Measurements from ENCODE around the gene PRKAG1. TPM values are rescaled to one million over a fixed set of nuclear protein-coding genes. Genes with fewer than 3 reads are reported as not detected.

The PRKAG1 gene
- total RNA-seq, 1 experiment from 2014 or later: 92.8 TPM

DNA sequence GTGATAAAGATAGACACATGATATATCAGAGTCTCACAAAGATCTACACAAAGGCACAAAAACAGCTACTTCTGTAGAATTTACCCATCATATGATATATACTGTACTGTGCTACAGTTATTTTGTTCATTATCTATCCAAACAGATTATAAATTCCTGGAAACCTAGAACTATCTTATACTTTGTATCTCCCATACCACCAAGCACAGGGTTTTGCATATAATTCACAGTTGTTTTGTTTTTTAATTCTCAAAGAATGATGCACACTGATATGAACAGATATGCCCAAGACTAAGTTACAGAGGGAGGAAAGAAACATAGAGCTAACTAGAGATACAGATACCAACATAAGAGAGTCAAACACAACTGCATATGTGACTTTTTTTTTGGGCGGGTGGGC lies 3.4 kb downstream of the PRKAG1 start:
- DNase-seq (ENCODE audit: extremely low read depth, low read depth): no peak

DNA sequence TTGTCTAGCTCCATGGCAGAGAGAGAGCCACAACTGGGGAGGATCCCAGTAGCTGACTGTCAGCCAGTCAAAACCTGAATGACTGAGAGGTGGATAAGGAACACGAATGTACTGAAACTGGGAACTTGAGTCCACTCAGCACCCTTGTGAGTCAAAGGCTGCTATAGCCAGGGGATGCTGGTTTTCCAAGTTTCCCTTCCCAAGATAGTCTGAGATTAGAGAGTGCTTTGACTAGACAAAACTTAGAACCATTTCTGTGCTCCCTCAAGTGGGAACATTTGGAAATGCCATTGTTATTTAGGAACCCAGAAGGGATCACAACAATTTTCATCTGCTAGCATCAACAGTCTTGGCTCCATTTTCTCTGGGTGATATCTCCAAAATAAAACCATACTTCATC lies 4.0 kb downstream of the PRKAG1 start:
- DNase-seq (ENCODE audit: extremely low read depth, low read depth): no peak

DNA sequence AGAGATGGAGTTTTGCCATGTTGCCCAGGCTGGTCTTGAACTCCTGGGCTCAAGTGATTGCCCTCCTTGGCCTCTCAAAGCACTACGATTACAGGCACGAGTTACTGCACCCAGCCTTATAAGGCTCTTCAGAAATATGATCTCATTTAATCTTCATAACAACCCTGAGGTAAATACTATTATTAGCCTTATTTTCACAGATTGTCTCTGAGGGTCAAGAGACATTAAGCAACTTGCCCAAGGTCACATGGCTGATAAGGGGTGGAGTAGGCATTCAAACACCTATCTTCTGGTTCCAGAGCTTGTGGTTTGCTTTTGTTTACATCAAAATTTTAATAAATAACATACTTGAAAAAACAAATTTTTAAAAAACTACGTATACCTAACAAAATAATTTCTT lies 5.1 kb downstream of the PRKAG1 start:
- no peak for DNase-seq (ENCODE audit: extremely low read depth, low read depth)

DNA sequence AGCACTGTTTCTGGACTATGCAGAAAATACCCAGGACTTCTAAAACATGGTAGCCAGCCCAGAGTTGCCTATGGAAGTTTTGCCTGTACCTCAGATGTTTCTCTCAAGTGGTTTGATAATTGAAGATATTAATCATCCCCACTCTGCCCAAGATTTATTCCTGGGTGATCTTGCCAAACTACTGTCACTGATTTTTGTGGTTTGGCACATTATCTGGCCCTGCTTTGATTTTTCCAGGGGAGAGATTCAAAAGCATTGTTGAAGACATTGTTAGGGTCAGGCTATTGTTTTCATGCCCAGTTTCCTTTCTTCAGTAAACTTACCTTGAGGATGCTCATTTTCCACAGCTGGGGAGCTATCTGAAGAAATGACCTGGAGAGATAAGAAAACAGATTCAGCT lies 5.8 kb downstream of the PRKAG1 start:
- no peak for DNase-seq (ENCODE audit: extremely low read depth, low read depth)

DNA sequence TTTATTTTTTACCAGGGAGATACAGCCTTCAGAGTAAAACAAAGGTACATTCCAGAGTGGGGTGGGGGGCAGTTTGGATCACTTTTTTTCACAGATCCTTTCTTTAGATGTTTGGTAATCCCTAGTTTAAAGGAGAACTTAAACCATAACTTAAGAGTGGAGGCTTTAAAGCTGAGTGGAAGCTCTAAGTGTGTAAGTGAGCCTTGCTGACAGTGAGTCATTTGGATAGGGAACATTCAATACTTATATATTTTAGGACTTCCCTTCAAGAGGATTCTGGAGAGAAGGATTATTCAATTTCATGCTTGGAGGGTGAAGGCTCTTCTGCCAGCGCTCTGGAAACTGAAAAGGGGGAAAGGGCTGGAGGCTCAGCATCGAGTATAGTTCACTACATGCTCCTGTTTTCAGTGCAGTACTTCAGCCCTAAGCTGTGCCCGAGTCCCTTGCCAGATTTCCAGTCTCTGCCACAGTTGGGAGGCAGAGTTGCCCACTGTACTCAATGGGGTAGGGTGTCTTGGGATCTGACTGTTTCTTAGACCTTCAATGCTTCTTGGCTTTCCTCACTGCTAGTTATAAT lies 8.4 kb downstream of the PRKAG1 start:
- DNase-seq (ENCODE audit: extremely low read depth, low read depth): no peak

DNA sequence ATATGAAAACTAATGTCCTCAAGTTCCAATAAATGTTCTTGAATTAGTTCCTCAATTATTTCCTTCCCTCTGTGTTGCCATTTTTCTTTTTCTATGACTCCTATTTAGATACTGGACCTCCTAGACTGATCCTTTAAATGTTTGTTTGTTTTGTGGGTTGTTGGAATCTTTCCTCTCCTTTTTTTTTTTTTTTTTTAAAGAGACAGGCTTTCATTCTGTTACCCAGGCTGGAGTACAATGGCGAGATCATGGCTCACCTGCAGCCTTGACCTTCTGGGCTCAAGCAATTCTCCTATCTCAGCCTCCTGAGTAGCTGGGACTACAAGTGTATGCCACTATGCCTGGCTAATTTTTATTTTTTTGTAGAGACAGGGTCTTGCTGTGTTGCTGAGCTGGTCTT lies 9.6 kb downstream of the PRKAG1 start:
- DNase-seq (ENCODE audit: extremely low read depth, low read depth): no peak

DNA sequence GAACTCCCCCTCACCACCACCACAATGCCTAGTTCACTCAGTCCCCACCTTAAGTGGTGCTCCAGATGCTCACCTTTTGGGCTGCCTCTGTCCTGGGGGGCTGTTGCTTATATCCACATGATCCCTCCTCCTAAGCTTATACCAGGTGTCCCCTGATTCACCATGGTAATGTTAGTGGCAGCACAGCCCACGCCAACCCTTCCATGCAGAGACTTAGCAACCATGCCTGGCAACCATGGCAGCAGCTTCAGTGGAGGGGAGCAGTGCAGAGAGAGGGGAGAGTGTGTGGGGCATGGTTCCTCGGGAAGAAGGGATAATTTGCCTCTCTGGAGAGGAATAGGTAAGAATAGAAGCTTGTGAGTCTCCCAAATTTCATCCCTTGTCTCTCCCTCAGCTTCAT lies 18.2 kb downstream of the PRKAG1 start:
- no peak for DNase-seq (ENCODE audit: extremely low read depth, low read depth)

DNA sequence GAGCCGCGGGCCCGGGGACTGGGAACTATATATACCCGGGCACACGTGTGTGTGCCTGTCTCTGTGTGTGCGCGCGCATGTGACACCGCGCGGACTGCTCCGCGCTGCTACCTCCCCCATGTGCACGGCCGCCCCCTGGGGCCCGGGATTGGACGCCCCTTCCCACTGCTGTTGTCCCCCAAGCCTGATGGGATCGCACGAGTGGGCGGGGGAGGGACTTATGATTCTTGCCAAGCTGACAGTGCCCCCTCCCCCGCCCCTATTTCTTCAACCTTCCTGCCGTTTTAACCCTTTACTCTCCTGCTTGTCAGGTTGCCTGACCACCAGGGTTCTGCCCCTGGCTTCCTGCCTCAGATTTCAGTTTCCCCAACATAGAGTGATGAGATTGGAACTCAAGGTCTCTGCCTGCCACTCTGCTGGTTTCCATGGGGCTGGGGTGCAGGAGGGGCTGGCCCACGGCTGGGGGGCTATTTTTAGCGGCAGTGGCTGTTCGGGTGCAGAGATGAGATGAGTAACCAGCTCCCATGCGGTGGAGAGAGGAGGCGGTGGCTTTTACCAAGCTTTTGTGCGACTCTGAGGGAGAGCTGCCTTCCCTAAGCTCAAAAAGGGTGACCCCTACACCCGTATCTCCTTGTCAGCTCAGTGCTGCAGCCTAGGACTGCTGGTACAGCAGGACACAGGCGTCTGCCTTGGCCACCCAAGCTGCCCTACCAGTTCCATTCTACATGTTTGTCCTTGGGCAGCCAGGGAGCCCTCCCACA lies 19.0 kb downstream of the PRKAG1 start, which contains the start of gene DDN:
TSS of gene DDN (minus strand) at position 5 of the 761 bp plus-strand sequence. CDS start 88 bp downstream, outside the sequence.
- DNase-seq (ENCODE audit: extremely low read depth, low read depth): no peak

DNA sequence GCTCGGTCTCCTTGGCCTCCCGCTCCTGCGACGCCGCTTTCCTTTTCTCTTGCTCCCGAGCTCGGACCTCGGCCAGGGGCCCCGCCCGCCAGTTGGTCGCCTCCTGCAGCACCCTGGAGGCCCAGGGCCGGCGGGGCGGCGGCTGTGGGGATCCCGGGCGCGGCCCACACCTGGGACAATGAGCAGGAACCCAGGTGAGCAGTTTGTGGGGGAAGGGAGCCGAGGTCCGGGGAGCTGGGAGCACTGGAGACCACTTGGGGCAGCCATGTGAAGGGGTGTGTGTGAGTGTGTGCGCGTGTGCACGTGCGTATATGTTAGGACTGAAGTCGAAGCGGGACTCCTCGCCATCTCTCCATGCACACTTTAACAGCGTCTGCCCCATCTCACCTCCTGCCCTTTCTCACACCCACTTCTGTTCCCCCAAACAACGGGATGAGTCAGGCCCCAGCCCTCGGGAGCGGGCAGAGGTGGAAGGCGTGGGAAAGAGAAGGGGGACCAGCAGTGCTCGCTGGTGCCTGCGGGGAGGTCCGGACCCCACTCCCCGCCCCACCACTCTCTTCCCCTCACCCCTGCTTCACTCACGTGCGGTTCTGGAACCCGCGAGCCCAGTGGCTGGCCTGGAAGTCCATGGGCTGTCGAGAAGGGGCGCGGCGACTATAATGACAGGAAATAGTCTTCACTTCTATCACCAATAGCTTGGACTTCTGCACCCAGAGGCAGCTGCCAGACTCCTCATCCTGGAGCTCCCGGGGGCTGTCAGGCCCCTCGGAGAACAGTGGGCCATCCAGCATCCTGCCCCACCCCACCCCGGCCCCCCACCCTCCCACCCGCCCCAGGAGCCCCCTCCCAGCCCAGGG lies 19.9 kb downstream of the PRKAG1 start:
- no peak for DNase-seq (ENCODE audit: extremely low read depth, low read depth)

DNA sequence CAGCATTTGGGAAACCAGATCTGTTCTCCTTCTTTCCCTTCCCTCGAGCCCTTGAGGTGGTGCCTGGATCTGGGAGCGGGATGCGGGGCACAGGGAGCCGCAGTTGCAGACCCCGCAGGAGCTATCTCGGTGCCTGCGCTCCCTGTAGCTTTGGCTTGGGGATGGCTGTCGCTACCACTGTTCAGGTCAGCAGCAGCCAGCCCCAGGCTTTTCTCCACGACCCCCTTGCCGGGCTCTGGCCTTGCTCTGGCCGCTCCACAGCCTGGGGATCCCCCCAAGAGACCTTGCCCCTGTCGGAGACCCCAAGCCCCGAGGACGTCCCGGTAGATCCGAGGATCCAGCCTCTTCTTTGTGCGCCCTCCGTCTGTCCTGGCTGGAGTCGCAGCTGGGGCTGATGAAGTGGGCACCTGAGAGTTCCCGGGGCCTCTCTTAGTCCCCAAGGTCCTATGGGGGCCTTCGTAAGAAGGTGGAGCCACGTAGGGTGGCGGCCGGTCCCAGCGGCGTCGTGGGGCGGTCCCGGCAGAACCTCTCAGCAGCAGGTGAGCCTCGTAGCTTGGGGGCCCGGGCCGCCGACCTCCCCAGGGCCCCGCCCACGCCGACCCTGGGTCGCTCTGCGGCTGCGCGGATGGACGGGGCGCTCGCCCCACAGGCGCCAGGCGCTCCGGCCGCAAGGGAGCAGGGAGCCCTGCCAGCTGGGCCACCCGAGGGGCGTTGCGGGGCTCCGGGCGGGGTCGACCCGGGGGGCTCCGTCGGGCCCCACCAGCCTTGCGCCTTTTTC lies 20.7 kb downstream of the PRKAG1 start:
- DNase-seq (ENCODE audit: extremely low read depth, low read depth): no peak

DNA sequence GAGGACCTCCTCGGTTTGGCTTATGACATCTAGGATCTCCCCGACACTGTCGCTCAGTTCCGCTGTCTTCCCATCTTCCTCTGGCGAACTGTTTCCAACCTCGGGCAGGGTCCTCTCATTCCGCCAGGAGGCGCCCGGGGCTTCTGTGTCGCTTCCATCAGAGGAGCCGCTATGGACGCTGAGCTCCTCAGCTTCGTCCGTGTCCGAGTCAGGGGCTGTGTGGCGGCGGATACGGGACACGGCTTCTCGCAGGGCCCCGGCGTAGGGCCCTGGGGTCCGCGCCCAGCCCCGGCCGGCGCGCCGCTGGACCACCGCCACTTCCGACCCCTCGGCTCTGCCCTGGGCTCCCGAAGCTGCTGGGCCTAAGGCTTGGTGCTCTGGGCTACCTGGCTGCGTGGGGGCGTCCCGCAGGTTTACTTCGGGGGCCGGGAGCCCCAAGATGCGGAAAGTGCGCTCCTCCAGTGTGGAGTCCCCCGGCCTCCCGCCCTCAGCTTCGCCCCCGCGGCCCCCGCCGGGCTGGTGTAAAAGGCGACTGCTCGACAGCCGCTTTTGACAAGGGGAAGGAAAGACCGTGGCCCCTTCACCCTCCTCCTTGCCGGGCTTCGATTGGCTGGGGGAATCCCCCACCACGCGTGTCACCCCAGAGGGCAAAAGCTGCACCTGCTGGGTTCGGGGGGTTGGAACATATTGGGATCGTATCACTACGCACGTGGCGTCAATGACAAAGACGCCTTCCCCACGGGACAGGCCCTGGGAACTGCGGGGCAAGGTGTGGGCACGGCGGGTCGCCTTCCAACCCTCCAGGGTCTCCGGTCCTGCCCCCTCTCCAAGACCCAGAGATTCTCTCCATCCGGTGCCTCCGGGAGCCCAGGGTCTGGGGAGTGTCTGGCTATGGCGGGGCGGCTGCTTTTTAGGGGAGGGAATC lies 21.5 kb downstream of the PRKAG1 start:
- DNase-seq (ENCODE audit: extremely low read depth, low read depth): peak; percentile 79

DNA sequence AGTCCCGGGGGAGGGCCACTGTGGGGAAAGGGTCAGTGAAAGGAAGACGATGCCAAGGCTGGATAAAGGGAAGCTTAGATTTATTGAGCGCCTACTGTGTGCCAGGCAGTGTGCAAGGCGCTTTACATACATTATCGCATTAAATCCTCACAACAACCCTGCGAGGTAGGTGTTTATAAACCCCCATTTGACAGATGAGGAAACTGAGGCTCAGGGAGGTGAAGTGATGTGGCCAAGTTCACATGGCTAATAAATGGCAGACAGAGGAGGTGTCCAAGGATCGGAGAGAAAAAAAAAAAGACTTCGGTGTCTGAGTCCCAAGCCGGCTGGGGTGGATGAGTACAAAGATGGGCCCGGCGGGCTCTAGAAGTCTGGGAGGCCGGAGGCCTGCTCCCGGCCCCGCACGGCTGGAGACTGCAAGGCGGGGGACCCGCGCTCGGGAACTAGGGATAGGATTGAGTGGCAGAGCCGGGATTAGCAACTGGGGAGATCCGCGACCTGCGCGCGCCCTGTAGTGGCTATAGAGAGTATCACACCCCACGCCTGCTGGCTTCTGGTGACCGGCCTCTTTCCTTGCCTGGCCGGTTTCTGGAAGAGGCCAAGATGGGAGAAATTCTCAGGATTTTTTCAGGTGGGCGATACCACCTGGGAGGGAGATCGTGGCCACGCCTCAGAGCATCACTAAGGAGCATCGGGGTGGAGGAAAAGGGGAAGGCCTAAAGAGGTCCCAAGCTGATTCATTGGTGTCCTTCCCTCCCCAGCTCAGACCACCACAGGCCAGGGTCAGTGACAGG lies 23.3 kb downstream of the PRKAG1 start:
- DNase-seq (ENCODE audit: extremely low read depth, low read depth): peak; percentile 81

DNA sequence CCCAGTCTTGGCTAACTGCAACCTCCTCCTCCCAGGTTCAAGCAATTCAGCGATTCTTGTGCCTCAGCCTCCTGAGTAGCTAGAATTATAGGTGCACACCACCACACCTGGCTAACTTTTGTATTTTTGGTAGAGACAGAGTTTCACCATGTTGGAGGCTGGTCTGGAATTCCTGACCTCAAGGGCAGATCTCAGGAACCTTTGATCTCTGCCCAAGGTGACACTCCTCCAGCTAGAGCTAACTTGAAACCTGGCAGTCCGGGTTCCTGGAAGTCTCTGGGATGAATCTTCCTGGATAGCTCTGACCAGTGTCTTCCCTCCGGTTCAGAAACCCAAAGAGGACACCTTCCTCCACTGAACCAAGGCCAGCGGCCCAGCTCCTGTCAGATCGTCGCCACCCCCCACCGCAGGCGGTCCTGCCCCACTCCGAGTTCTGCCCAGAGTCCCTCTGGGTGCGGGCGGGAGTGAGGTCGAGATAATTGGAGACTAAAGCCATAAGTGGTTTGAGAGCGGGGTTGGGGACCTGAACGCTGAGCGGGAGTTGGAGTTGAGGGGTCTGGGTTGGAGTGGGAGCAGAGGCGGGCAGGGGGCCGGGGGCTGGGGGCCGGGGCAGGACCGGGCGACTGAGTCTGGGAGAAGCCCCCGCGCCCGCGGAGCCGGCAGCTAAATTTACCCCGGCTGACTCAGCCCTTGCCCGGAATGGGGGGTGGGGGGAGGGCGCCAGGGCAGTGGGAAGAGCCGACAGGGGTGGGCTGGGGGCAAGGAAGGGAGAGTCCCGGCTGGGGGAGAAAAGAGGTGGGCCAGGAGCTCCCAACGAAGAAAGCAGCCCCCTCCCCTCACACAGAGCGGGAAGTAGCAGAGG lies 24.1 kb downstream of the PRKAG1 start:
- DNase-seq (ENCODE audit: extremely low read depth, low read depth): no peak

DNA sequence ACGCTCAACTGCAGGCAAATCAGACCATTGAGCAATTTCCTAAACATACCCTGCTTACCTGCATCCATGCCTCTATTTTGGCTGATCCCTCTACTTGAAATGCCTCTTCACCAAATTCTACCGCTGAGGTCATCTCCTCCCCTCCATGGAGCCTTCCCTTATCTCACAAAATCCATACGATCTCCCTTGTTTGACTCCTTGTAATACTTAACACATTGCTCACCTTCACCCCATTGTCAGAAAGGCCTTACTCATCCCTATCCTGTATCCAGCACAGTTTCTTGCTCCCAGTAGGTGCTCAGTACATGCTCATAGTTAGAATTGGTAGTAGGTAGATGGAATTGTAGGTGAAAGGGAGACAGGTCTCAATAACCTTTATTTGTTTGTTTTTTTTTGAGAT lies 24.8 kb downstream of the PRKAG1 start:
- no peak for DNase-seq (ENCODE audit: extremely low read depth, low read depth)

DNA sequence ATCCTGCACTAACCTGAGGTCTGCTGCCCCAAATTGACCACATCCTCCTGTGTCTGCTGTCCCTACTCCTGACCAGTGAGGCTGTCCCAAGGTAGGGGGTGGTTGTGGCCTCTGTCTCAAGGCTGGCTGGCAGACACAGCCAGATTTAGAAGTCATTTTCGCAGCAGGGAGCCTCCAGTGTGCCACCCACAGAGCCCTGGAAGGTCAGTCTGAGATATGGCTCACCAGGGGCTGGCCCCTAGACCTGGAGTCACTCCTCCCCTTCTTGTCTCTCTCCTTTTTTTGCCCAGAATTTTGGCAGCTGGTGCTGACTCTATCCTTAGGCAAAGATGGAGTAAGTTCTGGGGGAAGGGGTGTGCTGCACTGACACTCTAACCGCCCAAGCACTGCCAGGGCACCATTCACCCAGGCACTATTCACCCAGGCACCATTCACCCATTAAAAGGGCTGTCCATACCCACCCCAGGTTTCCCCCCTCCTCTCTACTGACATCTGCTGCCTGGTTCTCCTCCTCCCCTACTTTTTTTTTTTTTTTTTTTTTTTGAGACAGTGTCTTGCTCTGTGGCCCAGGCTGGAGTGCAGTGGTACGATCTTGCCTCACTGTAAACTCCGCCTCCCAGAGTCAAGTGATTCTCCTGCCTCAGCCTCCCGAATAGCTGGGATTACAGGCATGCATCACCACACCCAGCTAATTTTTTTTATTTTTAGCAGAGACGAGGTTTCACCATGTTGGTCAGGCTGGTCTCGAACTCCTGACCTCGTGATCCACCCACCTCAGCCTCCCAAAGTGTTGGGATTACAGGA lies 27.1 kb downstream of the PRKAG1 start:
- DNase-seq (ENCODE audit: extremely low read depth, low read depth): no peak

DNA sequence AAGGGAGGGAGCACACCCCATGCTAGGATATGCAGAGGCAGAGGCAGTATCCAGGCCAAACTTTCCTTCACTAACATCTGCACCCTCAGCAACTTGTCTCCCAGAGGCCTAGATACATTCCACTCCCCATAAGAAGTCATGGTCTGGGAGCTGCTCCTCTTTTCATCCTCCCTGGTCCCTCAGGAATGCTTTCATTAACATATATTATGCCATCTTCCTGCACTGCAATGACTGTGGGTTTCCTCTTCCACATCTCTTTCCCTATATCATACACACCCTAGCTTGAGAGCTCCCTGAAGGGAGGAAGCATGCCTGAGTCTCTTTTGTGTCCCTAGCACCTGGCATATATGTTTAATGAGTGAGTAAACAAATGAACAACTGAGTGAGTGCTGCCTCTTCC lies 28.0 kb downstream of the PRKAG1 start:
- DNase-seq (ENCODE audit: extremely low read depth, low read depth): no peak

DNA sequence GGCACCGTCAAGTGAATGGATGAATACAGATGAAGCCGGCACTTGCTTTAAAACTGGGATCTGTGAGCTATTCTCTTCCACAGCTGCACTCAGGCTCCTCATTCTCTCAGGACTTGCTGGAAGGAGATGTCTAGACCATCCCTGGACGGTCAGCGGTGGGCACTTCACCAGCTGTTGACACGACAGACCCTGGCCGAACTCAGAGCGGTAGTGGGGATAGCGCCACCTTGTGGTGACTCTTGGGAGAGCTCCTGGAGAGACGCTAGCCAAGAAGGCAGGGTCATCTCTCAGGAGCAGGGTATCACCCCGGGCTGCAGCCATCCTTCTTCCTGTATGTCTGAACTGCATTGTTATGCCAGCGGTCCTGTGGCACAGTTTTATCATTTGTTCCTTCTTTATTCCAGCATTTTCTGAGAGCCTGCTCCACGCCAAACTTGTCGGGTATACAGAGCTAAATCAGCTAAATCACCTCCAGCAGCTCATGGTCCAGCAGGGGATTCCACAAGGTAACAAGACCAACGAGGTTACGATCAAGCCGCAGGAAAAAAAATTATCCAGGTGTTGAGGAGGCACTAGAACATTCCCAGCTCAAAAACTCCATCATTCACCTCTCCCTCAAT lies 30.4 kb downstream of the PRKAG1 start:
- DNase-seq (ENCODE audit: extremely low read depth, low read depth): peak; percentile 53

All from NCI-H460 (cell line).